ENCODE results near the gene ELF5.

The ELF5 gene

DNA sequence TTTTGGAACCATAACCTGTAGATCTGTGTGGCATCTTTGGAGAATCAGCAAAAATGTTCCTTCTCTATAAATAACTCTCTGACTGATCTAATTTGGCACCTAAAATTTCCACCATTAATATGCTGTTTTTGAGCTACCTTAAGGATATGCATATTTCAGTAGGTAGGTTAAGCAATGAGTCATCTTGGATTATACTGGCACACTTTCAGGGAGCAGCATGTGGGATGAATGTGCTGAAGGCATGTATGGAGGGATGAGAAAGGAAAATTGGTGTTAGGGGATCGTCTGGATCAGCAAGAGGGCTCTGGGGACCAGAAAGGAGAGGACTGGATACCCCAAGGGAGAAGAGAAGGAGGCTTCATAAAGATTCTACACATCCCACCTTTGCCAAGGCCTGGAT lies 44.6 kb upstream of the ELF5 start:
- Histone ChIP-seq H3K27ac (ENCODE audit: low read depth, low read length) (no peak overlapping the region), H2AK5ac (ENCODE audit: low read length) (no peak overlapping the region), H3K14ac (ENCODE audit: low read length) (no peak overlapping the region), H3K4ac (ENCODE audit: low read depth, low read length) (no peak overlapping the region), H3K18ac (ENCODE audit: low read length) (no peak overlapping the region), H3K79me1 (ENCODE audit: low read length) (no peaks in the 10 kb centered on the region), H3K4me3 (ENCODE audit: low read depth, low read length) (no peak overlapping the region), H2BK5ac (ENCODE audit: low read depth, low read length, poor library complexity) (no peak overlapping the region), H2AFZ (ENCODE audit: insufficient read depth, low read length, poor library complexity) (no peak overlapping the region), H4K8ac (ENCODE audit: low read depth, low read length) (no peak overlapping the region), H2BK120ac (ENCODE audit: insufficient read depth, low read length, poor library complexity) (no peak overlapping the region), H4K91ac (ENCODE audit: low read depth, low read length) (no peak overlapping the region), H3K4me2 (ENCODE audit: low read length) (no peak overlapping the region), H4K12ac (ENCODE audit: low read depth, low read length) (no peak overlapping the region), H3K9ac (ENCODE audit: low read length) (no peak overlapping the region), H3K9me3 (ENCODE audit: insufficient read depth, low read depth, low read length) (no peaks in the 10 kb centered on the region), H2BK12ac (ENCODE audit: low read length) (no peak overlapping the region), H3K36me3 (ENCODE audit: control insufficient read depth in 1 of 2, insufficient read depth in 2 of 2, low read length in 2 of 2) (no peaks in the 10 kb centered on the region), H3K23ac (ENCODE audit: low read length) (no peak overlapping the region), H3K27me3 (ENCODE audit: insufficient read depth, low read length) (no peaks in the 10 kb centered on the region), H3K79me2 (ENCODE audit: control insufficient read depth, insufficient read depth, low read length, poor library complexity) (no peaks in the 10 kb centered on the region), H3K4me1 (ENCODE audit: control insufficient read depth in 1 of 2, insufficient read depth in 2 of 2, low read length in 2 of 2) (no peaks in the 10 kb centered on the region)
- no CpG with 5 or more reads among the region's 1 CpG for WGBS (ENCODE audit: extremely low coverage, insufficient coverage, insufficient read length)
- no peak for DNase-seq

DNA sequence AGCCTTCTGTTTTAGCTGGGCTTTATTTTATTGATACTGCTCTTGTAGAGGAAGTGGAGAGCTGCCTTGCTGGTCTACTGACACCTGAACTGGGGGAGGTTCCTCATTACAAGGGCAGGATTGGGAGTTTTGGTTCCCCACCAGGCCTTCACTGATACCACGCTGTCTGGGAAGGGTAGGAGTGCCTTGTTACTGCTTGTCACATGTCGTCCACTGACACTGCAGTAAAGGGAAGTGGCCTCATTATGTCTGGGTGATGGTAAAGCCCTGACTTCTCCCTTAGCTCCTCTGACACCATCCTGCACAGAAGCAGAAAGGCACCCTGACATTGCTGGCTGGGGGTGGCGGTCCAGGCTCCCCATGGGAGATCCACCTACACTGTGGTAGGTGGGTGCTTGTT lies 38.7 kb upstream of the ELF5 start:
- Histone ChIP-seq H3K4me1 (ENCODE audit: control insufficient read depth in 1 of 2, insufficient read depth in 2 of 2, low read length in 2 of 2) (no peaks in the 10 kb centered on the region), H2BK12ac (ENCODE audit: low read length) (no peak overlapping the region), H4K91ac (ENCODE audit: low read depth, low read length) (no peak overlapping the region), H3K9ac (ENCODE audit: low read length) (no peak overlapping the region), H3K23ac (ENCODE audit: low read length) (no peak overlapping the region), H3K18ac (ENCODE audit: low read length) (no peak overlapping the region), H3K4me3 (ENCODE audit: low read depth, low read length) (no peak overlapping the region), H2BK5ac (ENCODE audit: low read depth, low read length, poor library complexity) (no peak overlapping the region), H2AFZ (ENCODE audit: insufficient read depth, low read length, poor library complexity) (no peak overlapping the region), H3K79me2 (ENCODE audit: control insufficient read depth, insufficient read depth, low read length, poor library complexity) (no peaks in the 10 kb centered on the region), H3K36me3 (ENCODE audit: control insufficient read depth in 1 of 2, insufficient read depth in 2 of 2, low read length in 2 of 2) (no peaks in the 10 kb centered on the region), H4K12ac (ENCODE audit: low read depth, low read length) (no peak overlapping the region), H2AK5ac (ENCODE audit: low read length) (no peak overlapping the region), H3K14ac (ENCODE audit: low read length) (no peak overlapping the region), H3K79me1 (ENCODE audit: low read length) (no peaks in the 10 kb centered on the region), H3K4me2 (ENCODE audit: low read length) (no peak overlapping the region), H3K27me3 (ENCODE audit: insufficient read depth, low read length) (no peaks in the 10 kb centered on the region), H4K8ac (ENCODE audit: low read depth, low read length) (no peak overlapping the region), H3K9me3 (ENCODE audit: insufficient read depth, low read depth, low read length) (no peaks in the 10 kb centered on the region), H3K27ac (ENCODE audit: low read depth, low read length) (no peak overlapping the region), H2BK120ac (ENCODE audit: insufficient read depth, low read length, poor library complexity) (no peak overlapping the region), H3K4ac (ENCODE audit: low read depth, low read length) (no peak overlapping the region)
- no CpG with 5 or more reads among the region's 3 CpGs for WGBS (ENCODE audit: extremely low coverage, insufficient coverage, insufficient read length)
- DNase-seq = no peak

DNA sequence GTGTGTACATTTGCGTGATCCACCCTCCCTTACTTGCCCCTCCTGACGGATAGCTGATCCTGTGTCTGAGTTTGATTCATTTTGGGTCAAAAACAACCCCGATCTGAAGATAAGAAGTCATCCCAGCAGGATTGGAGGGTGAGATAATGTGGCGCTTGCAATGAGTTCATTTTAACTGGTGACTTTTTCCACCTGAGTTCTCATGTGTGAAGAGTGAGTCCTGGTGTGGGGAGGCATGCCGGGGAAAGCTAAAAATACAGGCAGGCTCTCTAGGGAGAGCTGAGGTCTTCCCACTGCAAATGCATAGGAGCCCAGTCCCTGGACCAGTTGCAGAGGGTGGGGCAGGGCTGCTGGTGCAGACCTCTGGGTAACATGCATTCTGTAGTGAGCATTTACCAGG lies 35.7 kb upstream of the ELF5 start:
- H2AK5ac ChIP-seq (ENCODE audit: low read length) = no peak overlapping the region
- no peaks in the 10 kb centered on the region for H3K4me1 ChIP-seq (ENCODE audit: control insufficient read depth in 1 of 2, insufficient read depth in 2 of 2, low read length in 2 of 2)
- H3K4me3 ChIP-seq (ENCODE audit: low read depth, low read length) = no peak overlapping the region
- no peak overlapping the region for H3K27ac ChIP-seq (ENCODE audit: low read depth, low read length)
- peak overlapping the region; percentile 19 for H3K9ac ChIP-seq (ENCODE audit: low read length)
- no peak for DNase-seq
- no peak overlapping the region for H2BK5ac ChIP-seq (ENCODE audit: low read depth, low read length, poor library complexity)
- H2AFZ ChIP-seq (ENCODE audit: insufficient read depth, low read length, poor library complexity) = no peak overlapping the region
- no peak overlapping the region for H4K12ac ChIP-seq (ENCODE audit: low read depth, low read length)
- WGBS (ENCODE audit: extremely low coverage, insufficient coverage, insufficient read length) = no CpG with 5 or more reads among the region's 5 CpGs
- H3K4ac ChIP-seq (ENCODE audit: low read depth, low read length) = no peak overlapping the region
- H3K18ac ChIP-seq (ENCODE audit: low read length) = no peak overlapping the region
- H3K79me2 ChIP-seq (ENCODE audit: control insufficient read depth, insufficient read depth, low read length, poor library complexity) = no peaks in the 10 kb centered on the region
- no peaks in the 10 kb centered on the region for H3K36me3 ChIP-seq (ENCODE audit: control insufficient read depth in 1 of 2, insufficient read depth in 2 of 2, low read length in 2 of 2)
- H3K23ac ChIP-seq (ENCODE audit: low read length) = no peak overlapping the region
- H2BK12ac ChIP-seq (ENCODE audit: low read length) = no peak overlapping the region
- no peaks in the 10 kb centered on the region for H3K27me3 ChIP-seq (ENCODE audit: insufficient read depth, low read length)
- H2BK120ac ChIP-seq (ENCODE audit: insufficient read depth, low read length, poor library complexity) = no peak overlapping the region
- H4K91ac ChIP-seq (ENCODE audit: low read depth, low read length) = no peak overlapping the region
- no peak overlapping the region for H4K8ac ChIP-seq (ENCODE audit: low read depth, low read length)
- H3K4me2 ChIP-seq (ENCODE audit: low read length) = no peak overlapping the region
- H3K9me3 ChIP-seq (ENCODE audit: insufficient read depth, low read depth, low read length) = no peaks in the 10 kb centered on the region
- no peak overlapping the region for H3K14ac ChIP-seq (ENCODE audit: low read length)
- H3K79me1 ChIP-seq (ENCODE audit: low read length) = no peaks in the 10 kb centered on the region

DNA sequence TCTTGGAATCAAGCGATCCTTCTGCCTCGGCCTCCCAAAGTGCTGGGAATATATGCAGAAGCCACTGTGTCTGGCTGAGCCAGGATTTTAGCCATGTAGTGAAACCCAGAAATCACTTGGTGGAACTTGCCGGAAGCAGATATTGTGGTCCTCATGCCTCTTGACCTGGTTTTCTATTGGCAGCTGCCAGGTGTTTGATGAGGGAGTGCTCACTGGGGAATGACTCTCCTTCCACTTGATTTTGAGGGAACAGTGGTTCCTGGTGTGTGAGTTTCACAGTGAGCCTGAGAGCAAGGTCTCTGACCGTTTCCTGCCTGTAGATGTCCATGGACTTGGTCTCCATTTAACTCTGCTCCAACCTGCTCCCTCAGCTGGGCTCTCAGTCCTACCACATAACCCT lies 34.7 kb upstream of the ELF5 start:
- Histone ChIP-seq H4K91ac (ENCODE audit: low read depth, low read length) (no peak overlapping the region), H2BK12ac (ENCODE audit: low read length) (no peak overlapping the region), H4K12ac (ENCODE audit: low read depth, low read length) (no peak overlapping the region), H4K8ac (ENCODE audit: low read depth, low read length) (no peak overlapping the region), H3K4me1 (ENCODE audit: control insufficient read depth in 1 of 2, insufficient read depth in 2 of 2, low read length in 2 of 2) (no peaks in the 10 kb centered on the region), H3K4ac (ENCODE audit: low read depth, low read length) (no peak overlapping the region), H3K4me3 (ENCODE audit: low read depth, low read length) (no peak overlapping the region), H3K27ac (ENCODE audit: low read depth, low read length) (no peak overlapping the region), H3K36me3 (ENCODE audit: control insufficient read depth in 1 of 2, insufficient read depth in 2 of 2, low read length in 2 of 2) (no peaks in the 10 kb centered on the region), H2BK5ac (ENCODE audit: low read depth, low read length, poor library complexity) (no peak overlapping the region), H2AFZ (ENCODE audit: insufficient read depth, low read length, poor library complexity) (no peak overlapping the region), H3K27me3 (ENCODE audit: insufficient read depth, low read length) (no peaks in the 10 kb centered on the region), H3K18ac (ENCODE audit: low read length) (no peak overlapping the region), H3K9me3 (ENCODE audit: insufficient read depth, low read depth, low read length) (no peaks in the 10 kb centered on the region), H3K9ac (ENCODE audit: low read length) (no peak overlapping the region), H3K4me2 (ENCODE audit: low read length) (no peak overlapping the region), H2AK5ac (ENCODE audit: low read length) (no peak overlapping the region), H3K14ac (ENCODE audit: low read length) (no peak overlapping the region), H3K79me2 (ENCODE audit: control insufficient read depth, insufficient read depth, low read length, poor library complexity) (no peaks in the 10 kb centered on the region), H3K79me1 (ENCODE audit: low read length) (no peaks in the 10 kb centered on the region), H3K23ac (ENCODE audit: low read length) (no peak overlapping the region), H2BK120ac (ENCODE audit: insufficient read depth, low read length, poor library complexity) (no peak overlapping the region)
- DNase-seq = no peak
- WGBS (ENCODE audit: extremely low coverage, insufficient coverage, insufficient read length) = no CpG with 5 or more reads among the region's 4 CpGs
